ENCODE data around the gene TMCO1.

DNA sequence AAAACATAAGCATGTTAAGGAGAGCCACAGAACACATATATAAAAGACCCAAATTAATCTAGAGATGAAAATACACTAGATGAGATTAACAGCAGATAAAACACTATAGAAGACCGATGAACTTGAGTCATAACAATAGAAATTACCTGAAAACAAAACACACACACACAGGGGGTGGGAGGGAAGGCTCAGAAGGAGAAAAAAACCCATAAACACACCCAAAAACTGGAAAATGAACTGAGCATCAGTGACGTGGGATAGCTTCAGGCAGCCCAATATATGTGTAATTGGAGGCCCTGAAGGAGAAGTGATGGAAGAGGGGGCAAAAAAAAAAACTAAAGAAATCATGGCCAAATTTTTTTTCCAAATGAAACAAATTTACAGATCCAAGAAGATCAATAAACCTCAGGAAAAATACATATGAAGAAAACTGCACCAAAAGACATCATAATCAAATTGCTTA lies 81.7 kb downstream of the TMCO1 start:
- TF ChIP-seq CREB1 (IDR thresholded peaks at IDR 0.05) (no peak), CREB1 (CRISPR knock-in tag; IDR thresholded peaks at IDR 0.05) (no peak), EED (CRISPR knock-in tag; IDR thresholded peaks at IDR 0.05) (no peak), ZNF747 (CRISPR knock-in tag; IDR thresholded peaks at IDR 0.05; ENCODE audit: borderline replicate concordance) (no peak), SIN3A (IDR thresholded peaks at IDR 0.05; ENCODE audit: borderline replicate concordance, low read depth, low read length) (no peak), ZNF614 (CRISPR knock-in tag; IDR thresholded peaks at IDR 0.05; ENCODE audit: borderline replicate concordance) (no peak), KDM1A (CRISPR knock-in tag; IDR thresholded peaks at IDR 0.05) (no peak), IRX3 (CRISPR knock-in tag; IDR thresholded peaks at IDR 0.05; ENCODE audit: borderline replicate concordance, low read depth) (no peak), YY1 (IDR thresholded peaks at IDR 0.05; ENCODE audit: insufficient read depth, insufficient replicate concordance, low read depth, low read length) (no peak), ATF1 (CRISPR knock-in tag; IDR thresholded peaks at IDR 0.05) (no peak), EZH2 (conservative IDR thresholded peaks at IDR 0.05; ENCODE audit: low read depth, low read length) (no peak)
- TF ChIP-seq, protein P1, sequence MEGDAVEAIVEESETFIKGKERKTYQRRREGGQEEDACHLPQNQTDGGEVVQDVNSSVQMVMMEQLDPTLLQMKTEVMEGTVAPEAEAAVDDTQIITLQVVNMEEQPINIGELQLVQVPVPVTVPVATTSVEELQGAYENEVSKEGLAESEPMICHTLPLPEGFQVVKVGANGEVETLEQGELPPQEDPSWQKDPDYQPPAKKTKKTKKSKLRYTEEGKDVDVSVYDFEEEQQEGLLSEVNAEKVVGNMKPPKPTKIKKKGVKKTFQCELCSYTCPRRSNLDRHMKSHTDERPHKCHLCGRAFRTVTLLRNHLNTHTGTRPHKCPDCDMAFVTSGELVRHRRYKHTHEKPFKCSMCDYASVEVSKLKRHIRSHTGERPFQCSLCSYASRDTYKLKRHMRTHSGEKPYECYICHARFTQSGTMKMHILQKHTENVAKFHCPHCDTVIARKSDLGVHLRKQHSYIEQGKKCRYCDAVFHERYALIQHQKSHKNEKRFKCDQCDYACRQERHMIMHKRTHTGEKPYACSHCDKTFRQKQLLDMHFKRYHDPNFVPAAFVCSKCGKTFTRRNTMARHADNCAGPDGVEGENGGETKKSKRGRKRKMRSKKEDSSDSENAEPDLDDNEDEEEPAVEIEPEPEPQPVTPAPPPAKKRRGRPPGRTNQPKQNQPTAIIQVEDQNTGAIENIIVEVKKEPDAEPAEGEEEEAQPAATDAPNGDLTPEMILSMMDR (CRISPR knock-in tag; IDR thresholded peaks at IDR 0.05): no peak
- TF ChIP-seq, protein P2, sequence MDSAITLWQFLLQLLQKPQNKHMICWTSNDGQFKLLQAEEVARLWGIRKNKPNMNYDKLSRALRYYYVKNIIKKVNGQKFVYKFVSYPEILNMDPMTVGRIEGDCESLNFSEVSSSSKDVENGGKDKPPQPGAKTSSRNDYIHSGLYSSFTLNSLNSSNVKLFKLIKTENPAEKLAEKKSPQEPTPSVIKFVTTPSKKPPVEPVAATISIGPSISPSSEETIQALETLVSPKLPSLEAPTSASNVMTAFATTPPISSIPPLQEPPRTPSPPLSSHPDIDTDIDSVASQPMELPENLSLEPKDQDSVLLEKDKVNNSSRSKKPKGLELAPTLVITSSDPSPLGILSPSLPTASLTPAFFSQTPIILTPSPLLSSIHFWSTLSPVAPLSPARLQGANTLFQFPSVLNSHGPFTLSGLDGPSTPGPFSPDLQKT (CRISPR knock-in tag; IDR thresholded peaks at IDR 0.05; ENCODE audit: borderline replicate concordance): no peak

Data from HepG2 (cell line).